ENCODE data around the gene KRTDAP. TPM values are rescaled to one million over a fixed set of nuclear protein-coding genes. Genes with fewer than 3 reads are reported as not detected.

Gene KRTDAP
- not detected in 2 replicates for total RNA-seq

DNA sequence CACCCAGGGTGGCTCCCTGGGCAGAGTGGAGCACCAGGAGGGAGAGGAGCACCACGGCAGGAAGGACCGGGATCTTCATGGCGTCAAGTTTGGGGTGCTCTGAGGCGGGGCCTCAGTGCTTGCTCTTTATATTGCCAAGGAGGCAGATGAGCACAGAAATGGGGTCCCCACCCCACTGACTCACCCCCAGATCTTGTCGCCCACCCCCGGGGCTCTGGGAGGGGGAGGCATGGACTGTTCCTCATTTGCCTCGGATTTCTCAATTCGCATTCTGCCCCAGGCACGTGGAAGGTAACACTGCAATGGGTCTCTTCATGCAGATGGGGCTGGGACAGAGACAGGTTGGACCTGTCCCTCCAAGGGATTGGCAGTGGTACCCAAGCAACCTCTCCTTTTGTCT lies at the start of gene KRTDAP:
TSS of gene KRTDAP (minus strand) at position 101 of the 400 bp plus-strand sequence. CDS start at position 79, 22 bp downstream.

GRCh38 chr19:35533201-35533821 lies 43.0 kb upstream of the KRTDAP start, which contains the start of gene GAPDHS:
TSS of gene GAPDHS (plus strand) at chr19:35533456. CDS start at chr19:35533528, 72 bp downstream.

GRCh38 chr19:35528218-35529038 lies 38.2 kb upstream of the KRTDAP start, which contains the start of gene SBSN:
TSS of gene SBSN (minus strand) at chr19:35528311. CDS start at chr19:35528281, 30 bp downstream.

DNA sequence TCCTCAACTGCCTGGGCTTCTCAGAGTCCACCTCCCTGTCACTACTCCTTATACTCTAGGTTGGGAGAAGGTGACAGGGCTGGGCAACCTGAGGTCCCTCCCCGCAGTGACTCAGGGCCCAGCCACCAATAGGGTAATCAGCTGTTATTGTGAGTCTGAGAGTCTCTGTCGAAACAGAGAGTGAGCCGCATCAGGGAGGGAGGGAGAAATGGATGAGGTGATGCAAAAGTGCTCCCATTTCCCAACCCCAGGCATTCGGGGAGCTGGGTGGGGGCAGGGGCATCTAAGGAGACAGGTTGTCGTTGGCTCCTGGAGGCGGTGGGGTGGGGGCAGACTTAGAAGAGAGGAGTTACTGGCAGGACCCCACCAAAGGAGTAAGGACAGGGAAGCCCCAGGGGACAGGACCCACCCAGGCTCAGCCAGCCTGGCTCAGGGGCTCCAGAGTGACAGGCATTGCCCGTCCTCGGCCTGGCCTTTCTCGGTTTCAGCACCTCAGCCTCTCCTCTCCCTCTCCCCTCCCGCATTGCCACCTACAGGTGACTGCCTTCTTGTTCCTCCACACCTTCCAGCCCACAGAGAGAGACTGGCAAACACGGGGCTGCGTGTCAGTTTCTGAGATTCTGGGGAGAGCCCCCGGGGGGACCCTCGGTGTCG lies 23.5 kb upstream of the KRTDAP start, which contains the start of gene DMKN:
TSS of gene DMKN (minus strand) at position 22 of the 654 bp plus-strand sequence. CDS start 174 bp downstream, outside the sequence.

DNA sequence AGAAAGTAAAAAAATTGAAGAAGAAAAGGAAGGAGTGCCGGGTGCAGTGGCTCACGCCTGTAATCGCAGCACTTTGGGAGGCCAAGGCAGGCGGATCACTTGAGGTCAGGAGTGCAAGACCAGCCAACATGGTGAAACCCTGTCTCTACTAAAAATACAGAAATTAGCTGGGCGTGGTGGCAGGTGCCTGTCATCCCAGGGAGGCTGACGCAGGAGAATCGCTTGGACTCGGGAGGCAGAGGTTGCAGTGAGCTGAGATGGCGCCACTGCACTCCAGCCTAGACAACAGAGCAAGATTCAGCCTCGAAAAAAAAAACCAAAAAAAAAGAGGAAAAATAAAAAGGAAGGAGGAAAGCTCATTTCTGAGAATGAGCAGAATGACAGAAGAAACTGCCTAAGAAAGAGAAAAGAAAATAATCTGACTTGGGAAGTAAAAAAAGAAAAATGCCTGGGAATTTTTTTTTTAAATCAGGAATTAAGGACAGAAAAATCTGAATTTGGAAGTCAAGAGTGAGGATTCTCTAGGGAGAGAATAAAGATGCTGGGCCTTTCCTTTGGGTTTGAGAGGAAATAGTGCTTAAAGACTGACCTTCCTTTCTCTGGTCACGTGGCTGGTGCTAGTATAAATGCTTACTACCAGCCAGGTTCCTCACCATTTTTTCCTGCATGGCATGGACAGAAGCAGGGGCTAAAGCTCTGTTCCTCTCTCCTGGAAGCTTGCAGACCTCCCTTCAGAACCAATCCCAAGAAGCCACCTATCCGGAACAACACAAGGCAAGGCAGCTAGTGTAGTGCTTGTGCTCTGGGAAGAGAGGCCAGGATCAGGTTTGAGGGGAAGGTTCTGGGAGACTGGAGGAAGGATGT lies 42.4 kb downstream of the KRTDAP start, which contains the start of gene FFAR2:
TSS of gene FFAR2 (plus strand) at position 652 of the 864 bp plus-strand sequence. CDS start 1,458 bp downstream, outside the sequence.

Other genes starting within 250 kb of the KRTDAP start
- 0.29 and 0.65 TPM in 2 replicates for gene LSR, start 241.5 kb downstream of the KRTDAP start, total RNA-seq
- gene USF2, start 221.5 kb downstream of the KRTDAP start, total RNA-seq = 55.1 and 55.2 TPM in 2 replicates
- under 0.01 TPM in 1 of 2 replicates, not detected in the other for gene HAMP, start 207.9 kb downstream of the KRTDAP start, total RNA-seq
- gene MAG, start 198.3 kb downstream of the KRTDAP start, total RNA-seq = not detected in 2 replicates
- gene CD22, start 161.3 kb downstream of the KRTDAP start, total RNA-seq = 0.19 TPM in 1 of 2 replicates, not detected in the other
- not detected in 2 replicates for gene FFAR1, start 142.6 kb downstream of the KRTDAP start, total RNA-seq
- gene FFAR3, start 132.0 kb downstream of the KRTDAP start, total RNA-seq = not detected in 2 replicates
- gene GPR42, start 119.4 kb downstream of the KRTDAP start, total RNA-seq = not detected in 2 replicates
- not detected in 2 replicates for gene FFAR2, start 42.2 kb downstream of the KRTDAP start, total RNA-seq
- gene DMKN, start 23.2 kb upstream of the KRTDAP start, total RNA-seq = not detected in 2 replicates
- not detected in 2 replicates for gene SBSN, start 37.8 kb upstream of the KRTDAP start, total RNA-seq
- gene GAPDHS, start 43.0 kb upstream of the KRTDAP start, total RNA-seq = not detected in 2 replicates
- 58.0 and 58.8 TPM in 2 replicates for gene TMEM147, start 55.2 kb upstream of the KRTDAP start, total RNA-seq
- gene ATP4A, start 73.2 kb upstream of the KRTDAP start, total RNA-seq = not detected in 2 replicates
- gene PMIS2, start 95.7 kb upstream of the KRTDAP start, total RNA-seq = not detected in 2 replicates
- gene HAUS5, start 122.3 kb upstream of the KRTDAP start, total RNA-seq = 8.5 and 9.1 TPM in 2 replicates
- gene RBM42, start 138.6 kb upstream of the KRTDAP start, total RNA-seq = 49.6 and 56.5 TPM in 2 replicates
- 0.29 and 0.65 TPM in 2 replicates for gene ETV2, start 151.3 kb upstream of the KRTDAP start, total RNA-seq
- 214 and 293 TPM in 2 replicates for gene COX6B1, start 157.9 kb upstream of the KRTDAP start, total RNA-seq
- not detected in 2 replicates for gene UPK1A, start 176.1 kb upstream of the KRTDAP start, total RNA-seq
- gene ZBTB32, start 214.1 kb upstream of the KRTDAP start, total RNA-seq = not detected in 2 replicates
- 8.5 and 9.4 TPM in 2 replicates for gene KMT2B, start 227.5 kb upstream of the KRTDAP start, total RNA-seq

All from vein endothelial cell (primary cell).